Bronchial epithelial cell (primary cell): ENCODE measurements around the gene IRF3. TPM values are rescaled to one million over a fixed set of nuclear protein-coding genes. Genes with fewer than 3 reads are reported as not detected.
"Not testable (repeated sequence)": the region's sequence is repeated elsewhere in the genome, so short reads cannot be mapped to it uniquely, and the experiment has no call there.

ENCODE experiments used
- DNase-seq: peaks from one replicate; pipeline ENCODE4 v3.0.0-alpha.2; 2010; ENCODE audit warnings: low read depth
- FAIRE-seq: peaks from 2 replicates; lab custom pipeline; 2011; peaks lifted over from hg19 to GRCh38; lab: Jason Lieb, UNC
- H3K27me3 ChIP-seq: 2 replicates; pipeline ENCODE4 v1.5.1; 2011; ENCODE audit warnings: low read length; ENCODE audit not compliant: control insufficient read depth, insufficient read depth
- H3K36me3 ChIP-seq: 2 replicates; pipeline ENCODE4 v1.5.1; 2011; ENCODE audit warnings: low read length; ENCODE audit not compliant: control insufficient read depth, insufficient read depth
- H3K4me3 ChIP-seq: 2 replicates; pipeline ENCODE4 v1.5.1; 2011; ENCODE audit warnings: mild to moderate bottlenecking, low read depth, low read length, control low read depth
- total RNA-seq: library from RNA; depleted of rRNA; stranded (reverse); fragments of >200 nt; gene quantifications from 2 replicates; pipeline ENCODE4 v1.2.1, GENCODE V29; 2014
- TF ChIP-seq, protein P1 (sequence below): IDR thresholded peaks from 2 replicates; pipeline ENCODE4 v1.5.1; 2011; ENCODE audit warnings: mild to moderate bottlenecking, moderate library complexity, low read length, control low read depth, inconsistent platforms; ENCODE audit not compliant: insufficient read depth, severe bottlenecking

Gene IRF3
- total RNA-seq, 1 donor from 2014 or later, result 128 TPM

DNA sequence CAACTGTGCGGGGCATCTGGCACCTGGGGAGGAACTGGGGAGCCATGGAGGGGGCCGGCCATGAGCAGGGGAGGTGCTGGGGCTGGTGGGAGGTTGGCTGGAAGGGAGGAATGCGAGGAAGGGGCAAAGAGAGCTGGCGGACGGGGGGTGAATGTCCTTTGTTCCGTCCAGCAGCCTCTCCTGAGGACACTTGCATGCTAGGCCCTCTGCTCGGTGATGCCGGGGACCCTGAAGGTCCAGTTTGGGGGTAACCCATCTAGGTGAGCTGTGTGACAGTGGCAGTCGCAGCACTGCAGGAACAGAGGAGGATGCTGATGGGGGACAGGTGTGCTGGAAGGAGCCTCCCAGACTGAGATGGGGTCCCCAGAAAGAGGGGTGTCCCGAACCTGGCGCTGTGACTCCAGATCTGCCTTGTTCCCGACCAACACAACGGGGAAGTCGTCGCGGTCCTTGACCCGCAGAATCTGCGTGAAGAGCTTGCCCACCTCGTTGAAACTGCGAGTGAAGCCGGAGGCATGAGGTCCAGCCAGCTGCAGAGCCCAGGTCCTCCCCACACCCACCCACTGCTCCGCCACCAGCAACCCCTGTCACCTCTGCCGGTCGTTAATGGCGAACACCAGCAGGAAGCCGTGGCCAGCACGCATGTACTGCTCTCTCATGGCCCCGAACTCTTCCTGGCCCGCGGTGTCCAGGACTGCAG is 29.3 kb downstream of the IRF3 start:
- FAIRE-seq (no peak), DNase-seq (no peak)
- Histone ChIP-seq H3K27me3 (no peaks in the 10 kb centered on the region), H3K36me3 (peaks cover 8% of the 10 kb centered on the region), H3K4me3 (no peak overlapping the region)
- TF ChIP-seq, protein P1, sequence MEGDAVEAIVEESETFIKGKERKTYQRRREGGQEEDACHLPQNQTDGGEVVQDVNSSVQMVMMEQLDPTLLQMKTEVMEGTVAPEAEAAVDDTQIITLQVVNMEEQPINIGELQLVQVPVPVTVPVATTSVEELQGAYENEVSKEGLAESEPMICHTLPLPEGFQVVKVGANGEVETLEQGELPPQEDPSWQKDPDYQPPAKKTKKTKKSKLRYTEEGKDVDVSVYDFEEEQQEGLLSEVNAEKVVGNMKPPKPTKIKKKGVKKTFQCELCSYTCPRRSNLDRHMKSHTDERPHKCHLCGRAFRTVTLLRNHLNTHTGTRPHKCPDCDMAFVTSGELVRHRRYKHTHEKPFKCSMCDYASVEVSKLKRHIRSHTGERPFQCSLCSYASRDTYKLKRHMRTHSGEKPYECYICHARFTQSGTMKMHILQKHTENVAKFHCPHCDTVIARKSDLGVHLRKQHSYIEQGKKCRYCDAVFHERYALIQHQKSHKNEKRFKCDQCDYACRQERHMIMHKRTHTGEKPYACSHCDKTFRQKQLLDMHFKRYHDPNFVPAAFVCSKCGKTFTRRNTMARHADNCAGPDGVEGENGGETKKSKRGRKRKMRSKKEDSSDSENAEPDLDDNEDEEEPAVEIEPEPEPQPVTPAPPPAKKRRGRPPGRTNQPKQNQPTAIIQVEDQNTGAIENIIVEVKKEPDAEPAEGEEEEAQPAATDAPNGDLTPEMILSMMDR, result no peak

DNA sequence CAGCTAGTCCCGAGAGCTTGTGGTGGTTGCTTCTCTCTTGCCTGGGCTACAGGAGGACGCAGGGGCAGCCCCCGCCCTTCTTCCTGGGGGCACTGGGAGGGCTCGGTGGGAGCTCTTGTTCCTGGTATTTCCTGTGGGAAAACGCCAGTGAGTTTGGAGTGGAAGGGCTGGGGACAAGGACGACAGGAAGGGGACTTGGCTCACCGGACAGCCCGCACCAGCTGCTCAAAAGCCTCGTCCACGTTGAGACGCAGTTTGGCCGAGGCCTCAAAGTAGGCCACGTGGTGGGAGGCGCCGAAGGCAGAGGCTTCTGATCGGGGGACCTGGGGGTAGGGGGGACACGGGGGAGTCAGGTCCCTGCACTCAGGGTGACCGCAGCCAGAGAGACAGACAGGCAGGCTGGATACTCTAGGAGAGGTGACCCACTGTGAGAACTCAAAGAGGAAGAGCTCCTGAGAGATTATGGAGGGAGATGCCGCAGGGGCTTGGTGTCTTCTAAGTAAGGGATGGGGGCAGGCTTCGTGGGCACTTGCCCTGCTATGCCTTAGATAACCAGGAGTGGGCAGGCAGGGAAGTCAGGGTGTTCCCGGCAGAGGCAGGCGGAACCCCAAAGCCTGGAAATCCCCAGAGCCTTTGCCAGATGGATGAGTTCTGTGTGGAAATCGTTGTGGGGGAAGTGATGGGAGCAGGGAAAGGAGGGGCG is 30.0 kb downstream of the IRF3 start:
- TF ChIP-seq, protein P1, result no peak
- DNase-seq (no peak), FAIRE-seq (no peak)
- no peak overlapping the region for H3K4me3 ChIP-seq
- no peaks in the 10 kb centered on the region for H3K27me3 ChIP-seq
- peaks cover 8% of the 10 kb centered on the region for H3K36me3 ChIP-seq

DNA sequence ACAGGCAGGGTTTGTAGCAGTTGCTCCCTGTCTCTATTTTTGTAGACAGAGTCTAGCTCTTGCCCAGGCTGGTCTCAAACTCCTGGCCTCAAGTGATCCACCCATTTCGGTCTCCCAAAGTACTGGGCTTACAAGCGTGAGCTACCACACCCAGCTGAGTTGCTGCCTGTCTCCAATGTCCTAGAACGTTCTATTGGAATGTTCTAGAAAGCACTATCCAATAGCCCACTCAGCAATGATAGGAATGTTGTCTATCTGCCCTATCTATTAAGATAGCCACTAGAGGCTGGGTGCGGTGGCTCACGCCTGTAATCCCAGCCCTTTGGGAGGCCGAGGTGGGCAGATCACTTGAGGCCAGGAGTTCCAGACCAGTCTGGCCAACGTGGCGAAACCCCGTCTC is 32.4 kb downstream of the IRF3 start:
- H3K27me3 ChIP-seq, H3K4me3 ChIP-seq, FAIRE-seq, DNase-seq, H3K36me3 ChIP-seq: not testable (repeated sequence)

DNA sequence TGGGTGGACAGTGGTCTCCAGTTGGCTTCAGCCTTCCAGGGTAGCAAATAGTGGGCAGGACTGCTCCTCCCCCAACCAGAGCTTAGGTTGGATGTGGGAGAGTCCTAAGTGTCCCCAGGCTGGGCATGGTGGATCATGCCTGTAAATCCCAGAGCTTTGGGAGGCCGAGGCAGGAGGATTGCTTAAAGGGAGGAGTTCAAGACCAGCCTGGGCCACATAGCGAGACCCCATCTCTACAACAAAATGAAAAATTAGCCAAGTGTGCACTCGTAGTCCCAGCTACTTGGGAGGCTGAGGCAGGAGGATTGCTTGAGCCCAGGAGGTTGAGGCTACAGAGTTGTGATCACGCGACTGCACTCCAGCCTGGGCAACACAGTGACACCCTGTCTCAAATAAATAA is 33.1 kb downstream of the IRF3 start:
- FAIRE-seq (no peak), DNase-seq (no peak)
- TF ChIP-seq, protein P1, result no peak
- H3K4me3 ChIP-seq, result no peak overlapping the region
- peaks cover 8% of the 10 kb centered on the region for H3K36me3 ChIP-seq
- H3K27me3 ChIP-seq, result no peaks in the 10 kb centered on the region

DNA sequence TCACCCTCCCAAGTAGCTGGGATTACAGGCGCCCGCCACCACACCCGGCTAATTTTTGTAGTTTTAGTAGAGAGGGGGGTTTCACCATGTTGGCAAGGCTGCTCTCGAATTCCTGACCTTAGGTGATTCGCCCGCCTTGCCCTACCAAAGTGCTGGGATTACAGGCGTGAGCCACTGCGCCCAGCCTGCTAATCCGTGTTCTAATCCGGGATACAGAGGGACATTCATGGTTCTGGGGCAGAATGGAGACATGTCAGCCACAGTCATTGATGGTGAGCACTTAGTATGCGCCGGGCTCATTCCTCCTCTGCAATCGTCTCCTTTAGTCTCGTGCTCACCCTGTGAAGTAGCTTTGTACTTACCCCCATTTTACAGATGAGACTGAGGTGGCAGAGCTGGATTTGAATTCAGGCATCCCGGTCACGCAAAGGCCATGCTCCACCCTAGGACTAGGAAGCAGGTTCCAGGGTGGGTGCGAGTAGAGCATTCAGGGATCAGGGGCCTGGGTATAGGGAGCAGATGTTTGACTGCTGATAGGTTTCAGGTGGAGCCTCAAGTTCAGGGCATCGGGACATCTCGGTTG is 34.0 kb downstream of the IRF3 start:
- TF ChIP-seq, protein P1, result no peak
- FAIRE-seq (no peak), DNase-seq (no peak)
- Histone ChIP-seq H3K4me3 (no peak overlapping the region), H3K36me3 (peaks cover 8% of the 10 kb centered on the region), H3K27me3 (no peaks in the 10 kb centered on the region)

DNA sequence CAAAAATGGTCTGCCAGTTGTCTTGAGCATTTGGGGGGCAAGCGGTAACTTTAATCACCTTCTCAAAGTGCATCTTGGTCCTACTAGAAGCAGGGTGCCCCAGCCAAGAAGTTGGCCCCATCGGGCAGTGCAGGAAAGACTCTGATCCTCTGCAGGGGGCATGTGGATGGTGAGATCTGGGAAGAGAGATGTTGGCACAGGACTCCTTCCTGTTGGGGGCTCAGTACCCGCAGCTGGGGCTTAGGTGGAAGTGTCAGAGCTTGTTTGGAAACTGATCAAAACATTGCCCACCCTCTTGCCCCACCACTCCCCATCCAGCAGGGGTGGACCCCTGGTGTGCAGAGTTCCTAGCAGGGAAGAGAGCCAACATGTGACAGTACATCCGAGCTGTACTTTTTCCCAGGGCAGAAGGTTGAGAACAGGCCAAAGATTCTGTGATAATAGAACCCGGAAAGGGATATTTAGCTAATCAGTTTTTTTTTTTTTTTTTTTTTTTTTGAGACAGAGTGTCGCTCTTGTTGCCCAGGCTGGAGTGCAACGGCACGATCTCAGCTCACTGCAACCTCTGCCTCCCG is 34.6 kb downstream of the IRF3 start:
- TF ChIP-seq, protein P1, result no peak
- no peak for FAIRE-seq
- no peak for DNase-seq

More for the DNA sequence above, 34.6 kb downstream of the IRF3 start:
- Histone ChIP-seq H3K27me3 (no peaks in the 10 kb centered on the region), H3K4me3 (no peak overlapping the region), H3K36me3 (peaks cover 6% of the 10 kb centered on the region)
